ENCODE measurements around the gene HPDL. TPM values are rescaled to one million over a fixed set of nuclear protein-coding genes. Genes with fewer than 3 reads are reported as not detected.
A peak's percentile ranks its signal among the peaks of the same experiment; 100 is the strongest.

The HPDL gene
- total and polyA plus RNA-seq, 5 donors from 2014 or later: 0.39 to 1.2 (median 1.0) TPM; not detected in 2

GRCh38 chr1:45337630-45338325, 11.1 kb downstream of the HPDL start:
- H3K9me3 Mint-ChIP-seq: peaks cover 0 to 1% (median 0%) of the 10 kb centered on the region in 7 donors
- DNase-seq (no peak), ATAC-seq (ENCODE audit: low read depth in 2 of 2) (no peak)
- no peaks in the 10 kb centered on the region for H3K27me3 Mint-ChIP-seq
- peaks cover 21% of the 10 kb centered on the region for H3K36me3 Mint-ChIP-seq
- no peaks in the 10 kb centered on the region for H3K9me3 ChIP-seq (ENCODE audit: control insufficient read depth in 2 of 2, low read length in 2 of 2)
- H3K27ac ChIP-seq (ENCODE audit: insufficient read depth, low read length, poor library complexity, severe bottlenecking): no peak overlapping the region
- H3K4me3 ChIP-seq (ENCODE audit: low read depth, low read length): no peak overlapping the region
- peaks cover 29% of the 10 kb centered on the region for H3K4me1 ChIP-seq (ENCODE audit: control insufficient read depth, insufficient read depth, low read length, poor library complexity, severe bottlenecking)
- peak overlapping the region; percentile 12 to 99 (median 62) for H3K4me3 Mint-ChIP-seq
- peaks cover 29% of the 10 kb centered on the region for H3K36me3 ChIP-seq (ENCODE audit: control insufficient read depth, insufficient read depth, low read length)
- H3K27me3 ChIP-seq (ENCODE audit: control insufficient read depth, insufficient read depth, low read length): no peaks in the 10 kb centered on the region
- H3K27ac Mint-ChIP-seq: no peak overlapping the region
- H3K4me1 Mint-ChIP-seq: peaks cover 17 to 79% (median 46%) of the 10 kb centered on the region in 4 donors

- Histone ChIP-seq H3K4me1 (ENCODE audit: control insufficient read depth, insufficient read depth, low read length, poor library complexity, severe bottlenecking) (peaks cover 29% of the 10 kb centered on the region), H3K9me3 (ENCODE audit: control insufficient read depth in 2 of 2, low read length in 2 of 2) (no peaks in the 10 kb centered on the region), H3K4me3 (ENCODE audit: low read depth, low read length) (peak within 1 kb of the TSS; percentile 91), H3K27ac (ENCODE audit: insufficient read depth, low read length, poor library complexity, severe bottlenecking) (peak within 1 kb of the TSS; percentile 99), H3K27me3 (ENCODE audit: control insufficient read depth, insufficient read depth, low read length) (no peaks in the 10 kb centered on the region), H3K36me3 (ENCODE audit: control insufficient read depth, insufficient read depth, low read length) (peaks cover 34% of the 10 kb centered on the region)
- ATAC-seq (ENCODE audit: low read depth in 2 of 2): peak; percentile 85 to 86
- Mint-ChIP-seq H3K27ac (peak within 1 kb of the TSS; percentile 98 to 100 (median 99)), H3K27me3 (no peaks in the 10 kb centered on the region), H3K36me3 (peaks cover 22% of the 10 kb centered on the region), H3K9me3 (peaks cover 0 to 1% (median 0%) of the 10 kb centered on the region in 7 donors), H3K4me3 (peak within 1 kb of the TSS; percentile 98 to 100 (median 100)), H3K4me1 (peaks cover 17 to 71% (median 40%) of the 10 kb centered on the region in 4 donors)
- peak; percentile 87 to 97 (median 89) for DNase-seq
Observed at GRCh38 chr1:45339789-45340558, 13.3 kb downstream of the HPDL start, which contains the start of the genes MUTYH and TOE1. Gene MUTYH, minus strand, starts transcription at chr1:45340440. Its CDS starts 5,935 bp downstream, at chr1:45334505. Gene TOE1, plus strand, starts transcription at chr1:45340170. Its CDS starts 83 bp downstream, at chr1:45340253.

- ATAC-seq (ENCODE audit: low read depth in 2 of 2): no peak
- H3K27me3 Mint-ChIP-seq: no peaks in the 10 kb centered on the region
- peaks cover 0 to 1% (median 0%) of the 10 kb centered on the region in 7 donors for H3K9me3 Mint-ChIP-seq
- peak overlapping the region; percentile 91 for H3K4me3 ChIP-seq (ENCODE audit: low read depth, low read length)
- DNase-seq: peak in 1 of 3 donors; percentile 49
- H3K27ac Mint-ChIP-seq: peak overlapping the region; percentile 98 to 100 (median 99)
- H3K4me1 ChIP-seq (ENCODE audit: control insufficient read depth, insufficient read depth, low read length, poor library complexity, severe bottlenecking): peaks cover 29% of the 10 kb centered on the region
- peaks cover 17 to 65% (median 38%) of the 10 kb centered on the region in 4 donors for H3K4me1 Mint-ChIP-seq
- peak overlapping the region; percentile 99 for H3K27ac ChIP-seq (ENCODE audit: insufficient read depth, low read length, poor library complexity, severe bottlenecking)
- no peaks in the 10 kb centered on the region for H3K9me3 ChIP-seq (ENCODE audit: control insufficient read depth in 2 of 2, low read length in 2 of 2)
- no peaks in the 10 kb centered on the region for H3K27me3 ChIP-seq (ENCODE audit: control insufficient read depth, insufficient read depth, low read length)
- peaks cover 24% of the 10 kb centered on the region for H3K36me3 Mint-ChIP-seq
- H3K36me3 ChIP-seq (ENCODE audit: control insufficient read depth, insufficient read depth, low read length): peaks cover 43% of the 10 kb centered on the region
- H3K4me3 Mint-ChIP-seq: peak overlapping the region; percentile 98 to 100 (median 100)
Observed at GRCh38 chr1:45340816-45341466, 14.2 kb downstream of the HPDL start.

GRCh38 chr1:45344499-45344898, 17.8 kb downstream of the HPDL start:
- Mint-ChIP-seq H3K27me3 (no peaks in the 10 kb centered on the region), H3K9me3 (peaks cover 0 to 1% (median 0%) of the 10 kb centered on the region in 7 donors), H3K36me3 (peaks cover 22% of the 10 kb centered on the region), H3K4me1 (peaks cover 8 to 35% (median 21%) of the 10 kb centered on the region in 4 donors), H3K4me3 (peak overlapping the region in 1 of 4 donors; percentile 31), H3K27ac (no peak overlapping the region)
- no peak overlapping the region for H3K4me3 ChIP-seq (ENCODE audit: low read depth, low read length)
- H3K27me3 ChIP-seq (ENCODE audit: control insufficient read depth, insufficient read depth, low read length): no peaks in the 10 kb centered on the region
- H3K4me1 ChIP-seq (ENCODE audit: control insufficient read depth, insufficient read depth, low read length, poor library complexity, severe bottlenecking): peaks cover 23% of the 10 kb centered on the region
- H3K27ac ChIP-seq (ENCODE audit: insufficient read depth, low read length, poor library complexity, severe bottlenecking): no peak overlapping the region
- H3K36me3 ChIP-seq (ENCODE audit: control insufficient read depth, insufficient read depth, low read length): peaks cover 44% of the 10 kb centered on the region
- ATAC-seq (ENCODE audit: low read depth in 2 of 2) (no peak), DNase-seq (no peak)
- H3K9me3 ChIP-seq (ENCODE audit: control insufficient read depth in 2 of 2, low read length in 2 of 2): no peaks in the 10 kb centered on the region

GRCh38 chr1:45345014-45345413, 18.3 kb downstream of the HPDL start:
- no peaks in the 10 kb centered on the region for H3K9me3 Mint-ChIP-seq
- Histone ChIP-seq H3K4me3 (ENCODE audit: low read depth, low read length) (no peak overlapping the region), H3K9me3 (ENCODE audit: control insufficient read depth in 2 of 2, low read length in 2 of 2) (no peaks in the 10 kb centered on the region), H3K4me1 (ENCODE audit: control insufficient read depth, insufficient read depth, low read length, poor library complexity, severe bottlenecking) (peaks cover 23% of the 10 kb centered on the region), H3K27ac (ENCODE audit: insufficient read depth, low read length, poor library complexity, severe bottlenecking) (no peak overlapping the region), H3K27me3 (ENCODE audit: control insufficient read depth, insufficient read depth, low read length) (no peaks in the 10 kb centered on the region), H3K36me3 (ENCODE audit: control insufficient read depth, insufficient read depth, low read length) (peaks cover 44% of the 10 kb centered on the region)
- H3K4me3 Mint-ChIP-seq: peak overlapping the region in 1 of 4 donors; percentile 24
- H3K4me1 Mint-ChIP-seq: peaks cover 5 to 32% (median 18%) of the 10 kb centered on the region in 4 donors
- DNase-seq (no peak), ATAC-seq (ENCODE audit: low read depth in 2 of 2) (no peak)
- H3K36me3 Mint-ChIP-seq: peaks cover 22% of the 10 kb centered on the region
- H3K27me3 Mint-ChIP-seq: no peaks in the 10 kb centered on the region
- peak overlapping the region in 1 of 3 donors; percentile 4 for H3K27ac Mint-ChIP-seq

GRCh38 chr1:45346473-45346872, 19.8 kb downstream of the HPDL start:
- Histone ChIP-seq H3K9me3 (ENCODE audit: control insufficient read depth in 2 of 2, low read length in 2 of 2) (no peaks in the 10 kb centered on the region), H3K27ac (ENCODE audit: insufficient read depth, low read length, poor library complexity, severe bottlenecking) (no peak overlapping the region), H3K4me1 (ENCODE audit: control insufficient read depth, insufficient read depth, low read length, poor library complexity, severe bottlenecking) (peaks cover 12% of the 10 kb centered on the region), H3K4me3 (ENCODE audit: low read depth, low read length) (no peak overlapping the region), H3K27me3 (ENCODE audit: control insufficient read depth, insufficient read depth, low read length) (no peaks in the 10 kb centered on the region), H3K36me3 (ENCODE audit: control insufficient read depth, insufficient read depth, low read length) (peaks cover 44% of the 10 kb centered on the region)
- no peak overlapping the region for H3K27ac Mint-ChIP-seq
- H3K4me3 Mint-ChIP-seq: peak overlapping the region in 1 of 4 donors; percentile 3
- no peak for DNase-seq
- peaks cover 22% of the 10 kb centered on the region for H3K36me3 Mint-ChIP-seq
- H3K4me1 Mint-ChIP-seq: peaks cover 0 to 19% (median 13%) of the 10 kb centered on the region in 4 donors
- ATAC-seq (ENCODE audit: low read depth in 2 of 2): no peak
- H3K9me3 Mint-ChIP-seq: no peaks in the 10 kb centered on the region
- H3K27me3 Mint-ChIP-seq: no peaks in the 10 kb centered on the region

- Histone ChIP-seq H3K4me3 (ENCODE audit: low read depth, low read length) (no peak overlapping the region), H3K27me3 (ENCODE audit: control insufficient read depth, insufficient read depth, low read length) (no peaks in the 10 kb centered on the region), H3K36me3 (ENCODE audit: control insufficient read depth, insufficient read depth, low read length) (peaks cover 29% of the 10 kb centered on the region), H3K4me1 (ENCODE audit: control insufficient read depth, insufficient read depth, low read length, poor library complexity, severe bottlenecking) (no peaks in the 10 kb centered on the region), H3K27ac (ENCODE audit: insufficient read depth, low read length, poor library complexity, severe bottlenecking) (no peak overlapping the region), H3K9me3 (ENCODE audit: control insufficient read depth in 2 of 2, low read length in 2 of 2) (no peaks in the 10 kb centered on the region)
- peaks cover 0 to 7% (median 4%) of the 10 kb centered on the region in 4 donors for H3K4me1 Mint-ChIP-seq
- no peak for DNase-seq
- peak overlapping the region in 1 of 3 donors; percentile 89 for H3K27ac Mint-ChIP-seq
- H3K9me3 Mint-ChIP-seq: no peaks in the 10 kb centered on the region
- H3K27me3 Mint-ChIP-seq: no peaks in the 10 kb centered on the region
- no peak overlapping the region for H3K4me3 Mint-ChIP-seq
- H3K36me3 Mint-ChIP-seq: peaks cover 16% of the 10 kb centered on the region
- ATAC-seq (ENCODE audit: low read depth in 2 of 2): no peak
Observed at GRCh38 chr1:45348020-45348419, 21.3 kb downstream of the HPDL start.

Measured in CD4-positive, CD25-positive, alpha-beta regulatory T cell (primary cell).